Measurements from ENCODE around the gene CCNL2. TPM values are rescaled to one million over a fixed set of nuclear protein-coding genes. Genes with fewer than 3 reads are reported as not detected.

CCNL2 gene
- total RNA-seq, 2 donors from 2014 or later, result 187 to 244 TPM

DNA sequence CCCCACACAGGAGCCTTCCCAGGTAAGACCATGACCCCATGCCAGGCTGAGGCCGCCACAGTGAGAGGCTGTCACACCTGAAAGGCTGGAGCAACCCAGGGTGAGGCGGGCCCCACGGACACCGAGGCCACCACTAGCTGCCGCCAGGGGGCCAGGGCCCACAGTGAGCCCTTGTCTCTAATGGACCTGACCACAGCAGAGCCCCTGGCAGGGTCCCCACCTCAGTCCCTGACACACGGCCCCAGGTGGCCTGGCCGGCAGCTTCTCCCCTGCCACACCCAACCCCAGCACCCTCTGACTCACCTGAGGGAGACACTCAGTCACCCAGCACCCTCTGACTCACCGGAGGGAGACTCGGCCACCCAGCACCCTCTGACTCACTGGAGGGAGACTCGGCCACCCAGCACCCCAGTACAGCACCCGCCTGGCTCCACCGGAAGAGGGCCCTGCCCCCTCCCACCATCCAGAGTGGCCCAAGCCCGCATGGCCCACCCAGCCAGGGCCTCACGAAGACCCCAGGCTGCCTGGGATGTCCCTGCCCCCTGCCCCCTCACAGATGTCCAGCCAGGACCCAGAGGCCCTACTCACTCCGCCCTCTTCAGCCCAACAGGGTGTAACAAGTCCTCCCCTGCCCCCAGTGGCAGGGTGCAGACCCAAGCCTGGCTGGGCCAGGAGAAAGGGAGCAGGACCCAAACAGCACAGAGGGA, 54.3 kb downstream of the CCNL2 start:
- DNase-seq, result peak; percentile 82
- Histone ChIP-seq H3K36me3 (ENCODE audit: control insufficient read depth, insufficient read depth, low read length) (peaks cover 14% of the 10 kb centered on the region), H3K27me3 (ENCODE audit: control insufficient read depth, insufficient read depth, low read length, poor library complexity, severe bottlenecking) (no peaks in the 10 kb centered on the region), H3K4me3 (ENCODE audit: low read length) (no peak overlapping the region), H3K9me3 (ENCODE audit: control insufficient read depth, low read length) (no peaks in the 10 kb centered on the region), H3K9ac (ENCODE audit: extremely low read depth, low read length, poor library complexity, severe bottlenecking) (no peak overlapping the region), H3K4me1 (ENCODE audit: control insufficient read depth, insufficient read depth, low read length) (peaks cover 5% of the 10 kb centered on the region), H3K27ac (ENCODE audit: low read depth, low read length) (no peak overlapping the region)
- Mint-ChIP-seq H3K9me3 (no peaks in the 10 kb centered on the region), H3K4me1 (peaks cover 2% of the 10 kb centered on the region), H3K4me3 (no peak overlapping the region), H3K36me3 (ENCODE audit: low read depth) (peaks cover 15% of the 10 kb centered on the region), H3K27me3 (ENCODE audit: insufficient read depth) (no peaks in the 10 kb centered on the region), H3K27ac (no peak overlapping the region)
- whole genome bisulfite sequencing, 2 experiments (ENCODE audit: insufficient coverage in 1 of 2, insufficient read length in 1 of 2), result 88 to 91% methylated on average over 11 to 15 of the region's 15 CpGs
- TF ChIP-seq, protein P1, sequence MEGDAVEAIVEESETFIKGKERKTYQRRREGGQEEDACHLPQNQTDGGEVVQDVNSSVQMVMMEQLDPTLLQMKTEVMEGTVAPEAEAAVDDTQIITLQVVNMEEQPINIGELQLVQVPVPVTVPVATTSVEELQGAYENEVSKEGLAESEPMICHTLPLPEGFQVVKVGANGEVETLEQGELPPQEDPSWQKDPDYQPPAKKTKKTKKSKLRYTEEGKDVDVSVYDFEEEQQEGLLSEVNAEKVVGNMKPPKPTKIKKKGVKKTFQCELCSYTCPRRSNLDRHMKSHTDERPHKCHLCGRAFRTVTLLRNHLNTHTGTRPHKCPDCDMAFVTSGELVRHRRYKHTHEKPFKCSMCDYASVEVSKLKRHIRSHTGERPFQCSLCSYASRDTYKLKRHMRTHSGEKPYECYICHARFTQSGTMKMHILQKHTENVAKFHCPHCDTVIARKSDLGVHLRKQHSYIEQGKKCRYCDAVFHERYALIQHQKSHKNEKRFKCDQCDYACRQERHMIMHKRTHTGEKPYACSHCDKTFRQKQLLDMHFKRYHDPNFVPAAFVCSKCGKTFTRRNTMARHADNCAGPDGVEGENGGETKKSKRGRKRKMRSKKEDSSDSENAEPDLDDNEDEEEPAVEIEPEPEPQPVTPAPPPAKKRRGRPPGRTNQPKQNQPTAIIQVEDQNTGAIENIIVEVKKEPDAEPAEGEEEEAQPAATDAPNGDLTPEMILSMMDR (conservative IDR thresholded peaks at IDR 0.05), result peak; percentile 75

GRCh38 chr1:1343811-1344421, 55.2 kb downstream of the CCNL2 start:
- H3K4me1 Mint-ChIP-seq, result peaks cover 2% of the 10 kb centered on the region
- H3K9me3 Mint-ChIP-seq, result no peaks in the 10 kb centered on the region
- no peak overlapping the region for H3K4me3 Mint-ChIP-seq
- no peaks in the 10 kb centered on the region for H3K9me3 ChIP-seq (ENCODE audit: control insufficient read depth, low read length)
- no peak for DNase-seq
- TF ChIP-seq, protein P1 (conservative IDR thresholded peaks at IDR 0.05), result no peak
- peaks cover 18% of the 10 kb centered on the region for H3K36me3 Mint-ChIP-seq (ENCODE audit: low read depth)
- WGBS, 2 experiments (ENCODE audit: insufficient coverage in 1 of 2, insufficient read length in 1 of 2), result 93 to 95% methylated on average over 10 to 24 of the region's 24 CpGs
- H3K27me3 ChIP-seq (ENCODE audit: control insufficient read depth, insufficient read depth, low read length, poor library complexity, severe bottlenecking), result no peaks in the 10 kb centered on the region
- H3K27me3 Mint-ChIP-seq (ENCODE audit: insufficient read depth), result no peaks in the 10 kb centered on the region
- H3K9ac ChIP-seq (ENCODE audit: extremely low read depth, low read length, poor library complexity, severe bottlenecking), result no peak overlapping the region
- H3K27ac Mint-ChIP-seq, result no peak overlapping the region
- no peak overlapping the region for H3K4me3 ChIP-seq (ENCODE audit: low read length)
- peaks cover 5% of the 10 kb centered on the region for H3K4me1 ChIP-seq (ENCODE audit: control insufficient read depth, insufficient read depth, low read length)
- no peak overlapping the region for H3K27ac ChIP-seq (ENCODE audit: low read depth, low read length)
- H3K36me3 ChIP-seq (ENCODE audit: control insufficient read depth, insufficient read depth, low read length), result peaks cover 14% of the 10 kb centered on the region

DNA sequence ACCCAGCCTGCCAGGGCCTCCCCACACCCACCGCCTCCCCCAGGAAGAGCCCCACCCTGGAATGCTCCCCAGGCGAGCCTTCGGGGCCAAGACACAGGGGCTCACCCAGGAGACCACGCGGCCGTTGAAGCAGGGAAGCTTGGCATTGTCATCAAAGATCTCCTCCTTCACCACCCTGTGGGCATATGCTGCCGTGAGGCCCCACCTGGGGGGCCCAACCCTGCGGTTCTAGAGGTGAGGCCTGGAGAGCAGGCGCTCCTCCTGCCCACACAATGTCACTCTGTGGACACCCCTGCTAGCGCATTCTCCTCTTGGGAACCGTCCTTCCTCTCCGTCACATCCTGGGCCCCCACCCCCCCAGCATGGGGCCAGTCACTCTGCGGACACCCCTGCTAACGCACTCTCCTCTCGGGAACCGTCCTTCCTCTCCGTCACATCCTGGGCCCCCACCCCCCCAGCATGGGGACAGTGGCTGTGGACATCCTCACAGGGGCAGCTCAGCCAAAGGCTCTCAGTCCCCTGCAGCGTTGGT, 56.5 kb downstream of the CCNL2 start:
- Mint-ChIP-seq H3K27ac (no peak overlapping the region), H3K4me1 (no peaks in the 10 kb centered on the region), H3K27me3 (ENCODE audit: insufficient read depth) (no peaks in the 10 kb centered on the region), H3K9me3 (no peaks in the 10 kb centered on the region), H3K4me3 (no peak overlapping the region), H3K36me3 (ENCODE audit: low read depth) (peaks cover 22% of the 10 kb centered on the region)
- H3K4me1 ChIP-seq (ENCODE audit: control insufficient read depth, insufficient read depth, low read length), result peaks cover 5% of the 10 kb centered on the region
- H3K27ac ChIP-seq (ENCODE audit: low read depth, low read length), result no peak overlapping the region
- H3K27me3 ChIP-seq (ENCODE audit: control insufficient read depth, insufficient read depth, low read length, poor library complexity, severe bottlenecking), result no peaks in the 10 kb centered on the region
- H3K4me3 ChIP-seq (ENCODE audit: low read length), result no peak overlapping the region
- H3K36me3 ChIP-seq (ENCODE audit: control insufficient read depth, insufficient read depth, low read length), result peaks cover 14% of the 10 kb centered on the region
- no peak for DNase-seq
- H3K9me3 ChIP-seq (ENCODE audit: control insufficient read depth, low read length), result no peaks in the 10 kb centered on the region
- no peak overlapping the region for H3K9ac ChIP-seq (ENCODE audit: extremely low read depth, low read length, poor library complexity, severe bottlenecking)
- WGBS, 2 experiments (ENCODE audit: insufficient coverage in 1 of 2, insufficient read length in 1 of 2), result 94 to 95% methylated on average over 10 to 18 of the region's 18 CpGs
- TF ChIP-seq, protein P1 (conservative IDR thresholded peaks at IDR 0.05), result no peak
